Astrocyte (in vitro differentiated cells and primary cell): ENCODE data around the gene CFAP97. TPM values are rescaled to one million over a fixed set of nuclear protein-coding genes. Genes with fewer than 3 reads are reported as not detected.
A peak's percentile ranks its signal among the peaks of the same experiment; 100 is the strongest.

Experiments used
- DNase-seq: peaks from one replicate; pipeline ENCODE4 v3.0.0-alpha.2; 2010; ENCODE audit warnings: low read depth
- FAIRE-seq: peaks from 2 replicates; lab custom pipeline; 2011; peaks lifted over from hg19 to GRCh38; lab: Jason Lieb, UNC
- H2AFZ ChIP-seq: 2 replicates; pipeline ENCODE4 v1.6.0; 2012; ENCODE audit warnings: low read depth, low read length, inconsistent platforms
- H3K27ac ChIP-seq: 2 replicates; pipeline ENCODE4 v1.5.1; 2011; ENCODE audit warnings: low read depth, low read length, inconsistent platforms
- H3K27me3 ChIP-seq: 2 replicates; pipeline ENCODE4 v1.6.0; 2011; ENCODE audit warnings: low read length, inconsistent platforms; ENCODE audit not compliant: insufficient read depth
- H3K36me3 ChIP-seq: 2 replicates; pipeline ENCODE4 v1.5.1; 2011; ENCODE audit warnings: low read length, inconsistent platforms; ENCODE audit not compliant: insufficient read depth
- H3K4me1 ChIP-seq: 2 replicates; pipeline ENCODE4 v1.5.1; 2011; ENCODE audit warnings: low read length, inconsistent platforms; ENCODE audit not compliant: insufficient read depth
- H3K4me2 ChIP-seq: 2 replicates; pipeline ENCODE4 v1.6.0; 2012; ENCODE audit warnings: low read length, inconsistent platforms
- H3K4me3 ChIP-seq: 2 replicates; pipeline ENCODE4 v1.5.1; 2011; ENCODE audit warnings: low read depth, mild to moderate bottlenecking, low read length, inconsistent platforms; ENCODE audit not compliant: insufficient read depth
- H3K79me2 ChIP-seq: 2 replicates; pipeline ENCODE4 v1.6.0; 2012; ENCODE audit warnings: mild to moderate bottlenecking, low read length, inconsistent platforms; ENCODE audit not compliant: insufficient read depth
- H3K9ac ChIP-seq: 2 replicates; pipeline ENCODE4 v1.6.0; 2012; ENCODE audit warnings: mild to moderate bottlenecking, low read length, inconsistent platforms
- H3K9me3 ChIP-seq: 2 replicates; pipeline ENCODE4 v1.5.1; 2012; ENCODE audit warnings: low read depth, mild to moderate bottlenecking, low read length, inconsistent platforms; ENCODE audit not compliant: insufficient read depth
- H4K20me1 ChIP-seq: 2 replicates; pipeline ENCODE4 v1.6.0; 2012; ENCODE audit warnings: low read length, inconsistent platforms; ENCODE audit not compliant: insufficient read depth
- H3K27ac Mint-ChIP-seq: one replicate; pipeline ENCODE4 v1.8.0; 2021; ENCODE audit warnings: mild to moderate bottlenecking, mixed read lengths; ENCODE audit not compliant: unreplicated experiment
- H3K27me3 Mint-ChIP-seq: one replicate; pipeline ENCODE4 v1.8.0; 2021; ENCODE audit warnings: low read depth, mixed read lengths; ENCODE audit not compliant: unreplicated experiment
- H3K36me3 Mint-ChIP-seq: one replicate; pipeline ENCODE4 v1.8.0; 2021; ENCODE audit warnings: low read depth, mixed read lengths; ENCODE audit not compliant: unreplicated experiment
- H3K4me1 Mint-ChIP-seq: one replicate; pipeline ENCODE4 v1.8.0; 2021; ENCODE audit warnings: low read depth, mixed read lengths; ENCODE audit not compliant: unreplicated experiment
- H3K4me3 Mint-ChIP-seq: one replicate; pipeline ENCODE4 v1.8.0; 2021; ENCODE audit warnings: mild to moderate bottlenecking, moderate library complexity, mixed read lengths; ENCODE audit not compliant: unreplicated experiment
- H3K9me3 Mint-ChIP-seq: one replicate; pipeline ENCODE4 v1.8.0; 2021; ENCODE audit warnings: mild to moderate bottlenecking, mixed read lengths; ENCODE audit not compliant: unreplicated experiment
- CTCF ChIP-seq: IDR thresholded peaks from 2 replicates; pipeline ENCODE4 v1.5.1; 2011; ENCODE audit warnings: low read depth, mild to moderate bottlenecking, inconsistent platforms, low read length, moderate library complexity; ENCODE audit not compliant: insufficient read depth
- EZH2 ChIP-seq: IDR thresholded peaks from 2 replicates; pipeline ENCODE4 v1.6.1; 2012; ENCODE audit warnings: mild to moderate bottlenecking, low read length, inconsistent platforms; ENCODE audit not compliant: insufficient read depth
- total RNA-seq: library from RNA; stranded (reverse); gene quantifications from 2 replicates; pipeline ENCODE4 v1.2.1, GENCODE V29; 2021

The CFAP97 gene
- total RNA-seq, 1 donor from 2014 or later: 22.7 TPM

GRCh38 chr4:185227131-185227551, 23.3 kb upstream of the CFAP97 start:
- Mint-ChIP-seq H3K36me3 (peaks cover 3% of the 10 kb centered on the region), H3K4me1 (peaks cover 18% of the 10 kb centered on the region), H3K4me3 (no peak overlapping the region), H3K9me3 (no peaks in the 10 kb centered on the region), H3K27ac (no peak overlapping the region), H3K27me3 (no peaks in the 10 kb centered on the region)
- TF ChIP-seq CTCF: no peak
- TF ChIP-seq EZH2: no peak
- Histone ChIP-seq H3K4me3 (no peak overlapping the region), H2AFZ (no peak overlapping the region), H3K79me2 (peaks cover 73% of the 10 kb centered on the region), H3K27ac (no peak overlapping the region), H4K20me1 (peaks cover 50% of the 10 kb centered on the region), H3K36me3 (no peaks in the 10 kb centered on the region), H3K27me3 (no peaks in the 10 kb centered on the region), H3K9me3 (no peaks in the 10 kb centered on the region), H3K4me1 (peaks cover 14% of the 10 kb centered on the region), H3K9ac (no peak overlapping the region), H3K4me2 (no peak overlapping the region)
- DNase-seq: no peak
- no peak for FAIRE-seq

- TF ChIP-seq EZH2 (no peak), CTCF (no peak)
- FAIRE-seq: no peak
- no peaks in the 10 kb centered on the region for H3K9me3 ChIP-seq
- no peak for DNase-seq
- H3K4me3 Mint-ChIP-seq: no peak overlapping the region
- H3K27ac Mint-ChIP-seq: no peak overlapping the region
- no peak overlapping the region for H3K27ac ChIP-seq
- H3K4me3 ChIP-seq: no peak overlapping the region
- no peak overlapping the region for H3K9ac ChIP-seq
- peaks cover 13% of the 10 kb centered on the region for H3K4me1 ChIP-seq
- H3K4me1 Mint-ChIP-seq: peaks cover 22% of the 10 kb centered on the region
- H3K27me3 ChIP-seq: no peaks in the 10 kb centered on the region
- H3K27me3 Mint-ChIP-seq: no peaks in the 10 kb centered on the region
- H4K20me1 ChIP-seq: peaks cover 58% of the 10 kb centered on the region
- peaks cover 85% of the 10 kb centered on the region for H3K79me2 ChIP-seq
- H2AFZ ChIP-seq: no peak overlapping the region
- H3K9me3 Mint-ChIP-seq: no peaks in the 10 kb centered on the region
- H3K36me3 Mint-ChIP-seq: peaks cover 3% of the 10 kb centered on the region
- no peak overlapping the region for H3K4me2 ChIP-seq
- H3K36me3 ChIP-seq: no peaks in the 10 kb centered on the region
These were observed 22.1 kb upstream of the CFAP97 start for GRCh38 chr4:185225940-185226339.

GRCh38 chr4:185224597-185224996, 20.8 kb upstream of the CFAP97 start:
- no peaks in the 10 kb centered on the region for H3K27me3 Mint-ChIP-seq
- Histone ChIP-seq H3K27ac (no peak overlapping the region), H3K79me2 (peaks cover 87% of the 10 kb centered on the region), H3K4me3 (no peak overlapping the region), H2AFZ (no peak overlapping the region), H3K36me3 (no peaks in the 10 kb centered on the region), H3K27me3 (no peaks in the 10 kb centered on the region), H4K20me1 (peaks cover 59% of the 10 kb centered on the region), H3K4me2 (no peak overlapping the region), H3K4me1 (peaks cover 17% of the 10 kb centered on the region), H3K9me3 (no peaks in the 10 kb centered on the region), H3K9ac (no peak overlapping the region)
- peaks cover 26% of the 10 kb centered on the region for H3K4me1 Mint-ChIP-seq
- no peak for DNase-seq
- H3K4me3 Mint-ChIP-seq: no peak overlapping the region
- no peak overlapping the region for H3K27ac Mint-ChIP-seq
- no peak for FAIRE-seq
- H3K9me3 Mint-ChIP-seq: no peaks in the 10 kb centered on the region
- H3K36me3 Mint-ChIP-seq: peaks cover 3% of the 10 kb centered on the region
- TF ChIP-seq EZH2 (no peak), CTCF (peak; percentile 13)
